ENCODE data around the gene PRPF6.

Gene PRPF6

GRCh38 chr20:64070244-64070993 lies 89.5 kb downstream of the PRPF6 start:
- WGBS (ENCODE audit: insufficient coverage, insufficient read length): no CpG with 5 or more reads among the region's 31 CpGs
- peaks cover 10% of the 10 kb centered on the region for H3K4me1 ChIP-seq (ENCODE audit: control insufficient read depth, insufficient read depth, low read length)
- H3K27me3 ChIP-seq (ENCODE audit: control insufficient read depth, insufficient read depth, low read length): no peaks in the 10 kb centered on the region
- H3K36me3 ChIP-seq (ENCODE audit: control insufficient read depth, insufficient read depth, low read length): no peaks in the 10 kb centered on the region
- no peaks in the 10 kb centered on the region for H3K9me3 ChIP-seq (ENCODE audit: control insufficient read depth, insufficient read depth, low read length)
- no peak overlapping the region for H3K4me3 ChIP-seq (ENCODE audit: low read length)
- DNase-seq (ENCODE audit: low read depth, low spot score): no peak
- H3K27ac ChIP-seq (ENCODE audit: low read length): no peak overlapping the region

GRCh38 chr20:64071341-64072332 lies 90.7 kb downstream of the PRPF6 start:
- no peak overlapping the region for H3K4me3 ChIP-seq (ENCODE audit: low read length)
- no CpG with 5 or more reads among the region's 30 CpGs for WGBS (ENCODE audit: insufficient coverage, insufficient read length)
- H3K27ac ChIP-seq (ENCODE audit: low read length): no peak overlapping the region
- no peak for DNase-seq (ENCODE audit: low read depth, low spot score)
- H3K4me1 ChIP-seq (ENCODE audit: control insufficient read depth, insufficient read depth, low read length): peaks cover 8% of the 10 kb centered on the region
- no peaks in the 10 kb centered on the region for H3K27me3 ChIP-seq (ENCODE audit: control insufficient read depth, insufficient read depth, low read length)
- H3K36me3 ChIP-seq (ENCODE audit: control insufficient read depth, insufficient read depth, low read length): no peaks in the 10 kb centered on the region
- H3K9me3 ChIP-seq (ENCODE audit: control insufficient read depth, insufficient read depth, low read length): no peaks in the 10 kb centered on the region

- peaks cover 8% of the 10 kb centered on the region for H3K4me1 ChIP-seq (ENCODE audit: control insufficient read depth, insufficient read depth, low read length)
- no CpG with 5 or more reads among the region's 14 CpGs for WGBS (ENCODE audit: insufficient coverage, insufficient read length)
- H3K9me3 ChIP-seq (ENCODE audit: control insufficient read depth, insufficient read depth, low read length): no peaks in the 10 kb centered on the region
- H3K27me3 ChIP-seq (ENCODE audit: control insufficient read depth, insufficient read depth, low read length): no peaks in the 10 kb centered on the region
- no peak overlapping the region for H3K4me3 ChIP-seq (ENCODE audit: low read length)
- no peak for DNase-seq (ENCODE audit: low read depth, low spot score)
- H3K27ac ChIP-seq (ENCODE audit: low read length): no peak overlapping the region
- H3K36me3 ChIP-seq (ENCODE audit: control insufficient read depth, insufficient read depth, low read length): no peaks in the 10 kb centered on the region
These were observed 91.6 kb downstream of the PRPF6 start for GRCh38 chr20:64072498-64073063.

- Histone ChIP-seq H3K4me3 (ENCODE audit: low read length) (no peak overlapping the region), H3K4me1 (ENCODE audit: control insufficient read depth, insufficient read depth, low read length) (peaks cover 9% of the 10 kb centered on the region; the same call in 1 of the 2 replicates), H3K27me3 (ENCODE audit: control insufficient read depth, insufficient read depth, low read length) (no peaks in the 10 kb centered on the region), H3K27ac (ENCODE audit: low read length) (no peak overlapping the region), H3K36me3 (ENCODE audit: control insufficient read depth, insufficient read depth, low read length) (no peaks in the 10 kb centered on the region), H3K9me3 (ENCODE audit: control insufficient read depth, insufficient read depth, low read length) (no peaks in the 10 kb centered on the region)
- no CpG with 5 or more reads among the region's 37 CpGs for WGBS (ENCODE audit: insufficient coverage, insufficient read length)
- no peak for DNase-seq (ENCODE audit: low read depth, low spot score)
These were observed 92.7 kb downstream of the PRPF6 start for GRCh38 chr20:64073476-64074183.

GRCh38 chr20:64074184-64074789 lies 93.4 kb downstream of the PRPF6 start:
- no peaks in the 10 kb centered on the region for H3K36me3 ChIP-seq (ENCODE audit: control insufficient read depth, insufficient read depth, low read length)
- no peak overlapping the region for H3K4me3 ChIP-seq (ENCODE audit: low read length)
- peaks cover 8% of the 10 kb centered on the region; the same call in 1 of the 2 replicates for H3K4me1 ChIP-seq (ENCODE audit: control insufficient read depth, insufficient read depth, low read length)
- H3K27me3 ChIP-seq (ENCODE audit: control insufficient read depth, insufficient read depth, low read length): no peaks in the 10 kb centered on the region
- H3K9me3 ChIP-seq (ENCODE audit: control insufficient read depth, insufficient read depth, low read length): no peaks in the 10 kb centered on the region
- no CpG with 5 or more reads among the region's 28 CpGs for WGBS (ENCODE audit: insufficient coverage, insufficient read length)
- no peak for DNase-seq (ENCODE audit: low read depth, low spot score)
- H3K27ac ChIP-seq (ENCODE audit: low read length): no peak overlapping the region

GRCh38 chr20:64074963-64075362 lies 94.0 kb downstream of the PRPF6 start:
- no peak overlapping the region for H3K27ac ChIP-seq (ENCODE audit: low read length)

GRCh38 chr20:64075556-64075955 lies 94.6 kb downstream of the PRPF6 start:
- Histone ChIP-seq H3K4me3 (ENCODE audit: low read length) (no peak overlapping the region), H3K27me3 (ENCODE audit: control insufficient read depth, insufficient read depth, low read length) (no peaks in the 10 kb centered on the region), H3K4me1 (ENCODE audit: control insufficient read depth, insufficient read depth, low read length) (peaks cover 4% of the 10 kb centered on the region; the same call in 1 of the 2 replicates), H3K9me3 (ENCODE audit: control insufficient read depth, insufficient read depth, low read length) (no peaks in the 10 kb centered on the region), H3K36me3 (ENCODE audit: control insufficient read depth, insufficient read depth, low read length) (no peaks in the 10 kb centered on the region), H3K27ac (ENCODE audit: low read length) (no peak overlapping the region)
- no peak for DNase-seq (ENCODE audit: low read depth, low spot score)
- no CpG with 5 or more reads among the region's 12 CpGs for WGBS (ENCODE audit: insufficient coverage, insufficient read length)

More at GRCh38 chr20:64074963-64075362, 94.0 kb downstream of the PRPF6 start:
- Histone ChIP-seq H3K27me3 (ENCODE audit: control insufficient read depth, insufficient read depth, low read length) (no peaks in the 10 kb centered on the region), H3K9me3 (ENCODE audit: control insufficient read depth, insufficient read depth, low read length) (no peaks in the 10 kb centered on the region), H3K4me3 (ENCODE audit: low read length) (no peak overlapping the region), H3K4me1 (ENCODE audit: control insufficient read depth, insufficient read depth, low read length) (peaks cover 5% of the 10 kb centered on the region; the same call in 1 of the 2 replicates), H3K36me3 (ENCODE audit: control insufficient read depth, insufficient read depth, low read length) (no peaks in the 10 kb centered on the region)
- WGBS (ENCODE audit: insufficient coverage, insufficient read length): no CpG with 5 or more reads among the region's 8 CpGs
- no peak for DNase-seq (ENCODE audit: low read depth, low spot score)

GRCh38 chr20:64076061-64076997 lies 95.4 kb downstream of the PRPF6 start:
- H3K27ac ChIP-seq (ENCODE audit: low read length): no peak overlapping the region
- WGBS (ENCODE audit: insufficient coverage, insufficient read length): no CpG with 5 or more reads among the region's 22 CpGs
- H3K9me3 ChIP-seq (ENCODE audit: control insufficient read depth, insufficient read depth, low read length): no peaks in the 10 kb centered on the region
- peaks cover 4% of the 10 kb centered on the region; the same call in 1 of the 2 replicates for H3K4me1 ChIP-seq (ENCODE audit: control insufficient read depth, insufficient read depth, low read length)
- no peaks in the 10 kb centered on the region for H3K36me3 ChIP-seq (ENCODE audit: control insufficient read depth, insufficient read depth, low read length)
- DNase-seq (ENCODE audit: low read depth, low spot score): no peak
- no peak overlapping the region for H3K4me3 ChIP-seq (ENCODE audit: low read length)
- no peaks in the 10 kb centered on the region for H3K27me3 ChIP-seq (ENCODE audit: control insufficient read depth, insufficient read depth, low read length)

- Histone ChIP-seq H3K4me1 (ENCODE audit: control insufficient read depth, insufficient read depth, low read length) (peaks cover 4% of the 10 kb centered on the region; the same call in 1 of the 2 replicates), H3K9me3 (ENCODE audit: control insufficient read depth, insufficient read depth, low read length) (no peaks in the 10 kb centered on the region), H3K27ac (ENCODE audit: low read length) (no peak overlapping the region), H3K4me3 (ENCODE audit: low read length) (no peak overlapping the region), H3K27me3 (ENCODE audit: control insufficient read depth, insufficient read depth, low read length) (no peaks in the 10 kb centered on the region; the same call in 1 of the 2 replicates), H3K36me3 (ENCODE audit: control insufficient read depth, insufficient read depth, low read length) (no peaks in the 10 kb centered on the region)
- no CpG with 5 or more reads among the region's 8 CpGs for WGBS (ENCODE audit: insufficient coverage, insufficient read length)
- no peak for DNase-seq (ENCODE audit: low read depth, low spot score)
These were observed 96.2 kb downstream of the PRPF6 start for GRCh38 chr20:64077094-64077493.

Data from iPS DF 6.9 (cell line).